Fibroblast of villous mesenchyme (primary cell): ENCODE results near the gene PHLDA3. TPM values are rescaled to one million over a fixed set of nuclear protein-coding genes. Genes with fewer than 3 reads are reported as not detected.
A peak's percentile ranks its signal among the peaks of the same experiment; 100 is the strongest.

Experiments used
- DNase-seq: peaks from one replicate; pipeline ENCODE4 v3.0.0-alpha.2; 2010; ENCODE audit warnings: low read depth
- H3K4me3 ChIP-seq: 2 replicates; pipeline ENCODE4 v1.5.1; 2011; ENCODE audit warnings: low read depth, mild to moderate bottlenecking, low read length
- CTCF ChIP-seq: IDR thresholded peaks from 2 replicates; pipeline ENCODE4 v1.5.1; 2012; ENCODE audit warnings: low read depth, mild to moderate bottlenecking, low read length; ENCODE audit not compliant: insufficient read depth
- total RNA-seq: library from RNA; depleted of rRNA; stranded (reverse); fragments of >200 nt; gene quantifications from 2 replicates; pipeline ENCODE4 v1.2.3, GENCODE V29; 2012

Gene PHLDA3
- total RNA-seq, 1 donor: 70.0 TPM

- peak; percentile 95 for DNase-seq
- no peak for TF ChIP-seq CTCF
- peak overlapping the region; percentile 40 for H3K4me3 ChIP-seq
These were observed 35.2 kb upstream of the PHLDA3 start for GRCh38 chr1:201504179-201504631.

- peak; percentile 99 for DNase-seq
- H3K4me3 ChIP-seq: peak overlapping the region; percentile 40
- TF ChIP-seq CTCF: no peak
These were observed 34.6 kb upstream of the PHLDA3 start for GRCh38 chr1:201503397-201504176.

GRCh38 chr1:201502511-201502857 lies 33.5 kb upstream of the PHLDA3 start:
- TF ChIP-seq CTCF: no peak
- H3K4me3 ChIP-seq: no peak overlapping the region
- no peak for DNase-seq

- no peak overlapping the region for H3K4me3 ChIP-seq
- DNase-seq: no peak
- no peak for TF ChIP-seq CTCF
These were observed 33.0 kb upstream of the PHLDA3 start for GRCh38 chr1:201501812-201502510.

- peak; percentile 65 for DNase-seq
- TF ChIP-seq CTCF: no peak
- H3K4me3 ChIP-seq: no peak overlapping the region
These were observed 32.2 kb upstream of the PHLDA3 start for GRCh38 chr1:201501144-201501543.

- no peak for TF ChIP-seq CTCF
- no peak for DNase-seq
- H3K4me3 ChIP-seq: no peak overlapping the region
These were observed 31.7 kb upstream of the PHLDA3 start for GRCh38 chr1:201500670-201501120.
